SK-N-MC (cell line): ENCODE results near the gene PODXL2.

Experiments used
- DNase-seq: peaks from one replicate; pipeline ENCODE4 v3.0.0-alpha.2; 2011; ENCODE audit warnings: low read depth, low spot score
- H3K27ac ChIP-seq: fragments of 200-600 bp; sonication (generic); 2 replicates; pipeline ENCODE4 v1.5.1; 2016; ENCODE audit warnings: mixed run types
- H3K36me3 ChIP-seq: fragments of 200-600 bp; sonication (generic); 2 replicates; pipeline ENCODE4 v1.6.1; 2017; ENCODE audit warnings: antibody characterized with exemption, low read length, mixed read lengths; ENCODE audit not compliant: insufficient read depth
- H3K4me3 ChIP-seq: fragments of 200-600 bp; sonication (generic); 2 replicates; pipeline ENCODE4 v1.5.1; 2016
- H3K9ac ChIP-seq: fragments of 200-600 bp; sonication (generic); 2 replicates; pipeline ENCODE4 v1.8.0; 2017; ENCODE audit warnings: mixed run types, mixed read lengths; ENCODE audit not compliant: insufficient read length
- H3K9me3 ChIP-seq: fragments of 200-600 bp; sonication (generic); 2 replicates; pipeline ENCODE4 v1.6.1; 2017; ENCODE audit warnings: low read depth, mild to moderate bottlenecking, antibody characterized with exemption, low read length, moderate library complexity, mixed read lengths
- EZH2 ChIP-seq: fragments of 200-600 bp; sonication (generic); IDR thresholded peaks from one replicate; pipeline ENCODE4 v1.6.1; 2017; ENCODE audit warnings: antibody characterized with exemption
- FOXP2 ChIP-seq: optimal IDR thresholded peaks from 2 replicates; pipeline ENCODE3; 2011; ENCODE audit warnings: mild to moderate bottlenecking, moderate library complexity; ENCODE audit not compliant: insufficient read depth; ENCODE audit errors: extremely low read length, control extremely low read depth
- POLR2AphosphoS5 ChIP-seq: IDR thresholded peaks from 2 replicates; pipeline ENCODE4 v1.6.1; 2012; ENCODE audit warnings: mild to moderate bottlenecking, low read depth, low read length, borderline replicate concordance

PODXL2 gene

DNA sequence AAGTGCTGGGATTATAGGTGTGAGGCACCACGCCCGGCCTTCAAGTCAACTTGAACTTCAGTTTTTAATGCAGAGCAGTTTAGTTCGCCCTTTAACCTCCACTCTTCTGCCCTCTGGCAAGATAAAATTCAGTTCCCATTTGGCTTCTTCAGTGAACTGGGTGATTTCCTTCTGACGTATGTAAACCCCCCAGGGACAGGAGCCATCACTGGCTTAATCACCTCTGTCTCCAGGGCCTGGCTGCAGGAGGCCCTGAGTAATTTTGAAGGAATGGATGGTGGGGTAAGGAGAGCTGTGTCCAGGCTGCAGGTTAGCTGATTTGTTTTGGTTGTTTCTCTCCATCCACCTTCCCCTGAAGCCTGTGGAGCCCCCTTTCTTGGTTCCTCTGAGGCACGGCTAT lies 18.9 kb upstream of the PODXL2 start:
- no peak for DNase-seq
- H3K27ac ChIP-seq, result no peak overlapping the region
- peaks cover 98% of the 10 kb centered on the region for H3K36me3 ChIP-seq
- no peak overlapping the region for H3K4me3 ChIP-seq
- no peak overlapping the region for H3K9ac ChIP-seq
- TF ChIP-seq POLR2AphosphoS5, result no peak
- TF ChIP-seq FOXP2, result no peak
- TF ChIP-seq EZH2, result no peak
- no peaks in the 10 kb centered on the region for H3K9me3 ChIP-seq

DNA sequence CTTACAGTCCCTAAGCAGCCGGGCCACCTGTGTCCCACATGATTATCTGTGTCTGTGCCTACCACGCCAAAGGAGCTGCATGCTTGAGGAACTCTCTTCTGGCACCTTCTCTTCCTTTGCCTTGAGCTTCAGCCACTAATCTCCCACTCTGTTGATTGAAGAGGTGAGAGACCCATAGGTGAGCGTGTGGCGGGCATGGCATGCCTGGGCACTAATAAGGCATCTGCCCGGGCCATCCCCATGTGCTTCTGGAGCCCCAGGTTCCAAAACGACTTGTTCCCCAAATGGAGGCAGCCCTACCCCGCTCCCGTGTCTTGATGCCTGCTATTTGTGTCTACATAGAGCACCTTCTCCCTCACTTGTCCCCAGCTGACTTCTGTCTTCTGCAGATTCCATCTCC lies 17.7 kb upstream of the PODXL2 start:
- peaks cover 98% of the 10 kb centered on the region for H3K36me3 ChIP-seq

DNA sequence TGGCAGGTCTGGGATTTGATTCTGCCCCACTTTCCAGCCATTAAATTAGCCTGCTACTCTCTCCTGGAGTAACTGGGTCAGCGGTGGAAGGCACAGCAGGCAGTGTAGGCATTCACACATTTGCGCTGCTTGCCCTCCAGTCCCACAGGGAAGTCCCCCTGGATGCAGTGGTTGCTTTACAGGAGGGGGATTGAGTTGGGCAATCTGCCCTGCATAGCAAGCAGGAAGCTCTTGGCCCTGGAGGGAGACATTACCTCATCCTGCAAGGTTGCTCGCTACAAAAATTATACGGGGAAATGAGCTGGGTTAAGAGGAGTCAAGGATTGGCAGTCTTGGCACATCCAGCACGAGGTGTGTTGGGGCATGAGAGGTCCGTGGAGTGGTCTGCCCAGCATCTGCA lies 16.0 kb upstream of the PODXL2 start:
- TF ChIP-seq FOXP2, result no peak
- TF ChIP-seq POLR2AphosphoS5, result no peak
- TF ChIP-seq EZH2, result no peak
- H3K9ac ChIP-seq, result no peak overlapping the region
- H3K9me3 ChIP-seq, result no peaks in the 10 kb centered on the region
- H3K4me3 ChIP-seq, result no peak overlapping the region
- no peak overlapping the region for H3K27ac ChIP-seq
- no peak for DNase-seq
- peaks cover 98% of the 10 kb centered on the region for H3K36me3 ChIP-seq

More for the DNA sequence above, 17.7 kb upstream of the PODXL2 start:
- no peak overlapping the region for H3K4me3 ChIP-seq
- no peak for DNase-seq
- H3K9me3 ChIP-seq, result no peaks in the 10 kb centered on the region
- no peak overlapping the region for H3K9ac ChIP-seq
- TF ChIP-seq EZH2 (no peak), POLR2AphosphoS5 (no peak), FOXP2 (no peak)
- H3K27ac ChIP-seq, result no peak overlapping the region

DNA sequence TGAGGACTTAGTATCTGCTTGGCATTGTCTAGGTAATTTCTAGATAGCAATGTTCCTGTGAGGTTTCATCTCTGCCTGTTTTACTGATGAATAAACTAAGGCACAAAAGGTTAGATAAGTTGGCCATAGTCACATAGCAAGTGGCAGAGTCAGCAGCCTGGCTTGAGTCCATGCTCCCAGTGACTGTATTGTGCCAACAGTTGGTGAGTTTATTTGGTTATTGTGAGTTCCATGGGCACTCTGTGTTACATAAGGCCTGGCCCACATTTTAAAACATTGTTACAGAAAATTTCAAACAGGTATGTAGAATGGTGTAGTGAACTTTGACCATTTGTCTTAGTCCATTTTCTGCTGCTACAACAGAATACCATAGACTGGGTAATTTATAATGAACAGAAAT lies 15.6 kb upstream of the PODXL2 start:
- Histone ChIP-seq H3K36me3 (peaks cover 98% of the 10 kb centered on the region), H3K27ac (no peak overlapping the region)
- no peak for DNase-seq

DNA sequence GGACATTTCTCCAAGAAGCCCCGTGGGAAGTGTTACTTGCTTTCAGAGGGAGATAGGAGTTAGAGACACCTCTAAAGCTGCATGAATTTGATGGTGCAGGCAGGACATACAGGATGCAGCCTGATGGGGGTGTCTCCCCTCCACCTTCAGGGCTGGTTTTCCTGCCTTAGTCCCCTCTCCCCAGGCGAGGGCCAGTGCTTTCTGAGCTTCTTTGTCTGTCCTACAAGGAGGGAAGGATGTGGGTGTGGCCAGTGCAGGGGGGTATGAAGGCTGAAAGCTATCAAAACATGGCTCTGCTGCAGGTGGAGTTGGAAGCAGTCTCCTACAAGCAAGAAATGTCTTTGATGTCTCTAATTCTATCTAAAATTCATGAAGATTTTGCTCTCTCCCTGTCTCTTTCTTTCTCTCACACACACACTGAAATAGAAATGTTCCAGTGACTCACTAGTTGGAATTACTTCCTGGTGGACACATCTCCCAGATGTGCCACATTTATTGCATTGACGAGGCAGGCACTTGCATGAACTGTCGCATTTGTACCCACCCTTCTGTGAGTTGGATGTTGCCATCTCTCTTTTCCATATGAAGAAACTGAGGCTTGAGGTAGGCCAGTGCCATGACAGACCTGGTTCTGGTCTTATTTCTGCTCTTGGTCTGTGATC lies 13.9 kb upstream of the PODXL2 start:
- DNase-seq, result no peak
- Histone ChIP-seq H3K27ac (no peak overlapping the region), H3K9me3 (no peaks in the 10 kb centered on the region), H3K4me3 (no peak overlapping the region), H3K9ac (no peak overlapping the region), H3K36me3 (peaks cover 96% of the 10 kb centered on the region)
- no peak for TF ChIP-seq POLR2AphosphoS5
- no peak for TF ChIP-seq EZH2
- TF ChIP-seq FOXP2, result no peak

More for the DNA sequence above, 15.6 kb upstream of the PODXL2 start:
- TF ChIP-seq EZH2 (no peak), FOXP2 (no peak), POLR2AphosphoS5 (no peak)
- Histone ChIP-seq H3K9me3 (no peaks in the 10 kb centered on the region), H3K9ac (no peak overlapping the region), H3K4me3 (no peak overlapping the region)

DNA sequence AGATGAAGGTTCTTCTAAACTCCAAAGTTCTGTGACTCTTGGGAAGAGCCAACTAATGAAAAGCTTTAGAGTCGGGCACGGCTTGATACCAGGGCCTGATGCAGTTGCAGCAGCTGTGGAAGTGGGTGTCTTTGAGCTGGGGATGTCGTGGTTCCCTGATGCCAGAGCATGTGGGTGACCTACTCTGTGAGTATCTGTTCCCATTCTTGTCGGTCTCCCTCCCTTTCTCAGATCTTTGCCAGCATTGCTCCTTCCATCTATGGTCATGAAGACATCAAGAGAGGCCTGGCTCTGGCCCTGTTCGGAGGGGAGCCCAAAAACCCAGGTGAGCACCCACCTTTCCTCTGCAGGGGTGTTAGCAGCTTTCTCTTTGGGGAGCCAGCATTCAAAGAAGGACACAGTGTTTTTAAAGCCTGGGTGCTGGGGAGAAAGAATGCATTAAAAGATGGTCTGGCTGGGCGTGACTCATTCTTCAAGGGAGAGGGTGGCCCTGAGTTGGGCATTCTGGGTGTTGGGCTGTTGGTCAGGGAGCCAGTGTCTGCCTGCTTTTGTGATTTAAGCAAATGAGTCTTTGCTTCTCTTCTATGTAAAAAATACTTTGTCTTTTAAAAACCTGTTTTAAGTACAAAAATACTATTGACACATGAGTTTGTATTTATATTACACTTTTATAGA lies 13.2 kb upstream of the PODXL2 start:
- no peak for TF ChIP-seq EZH2
- TF ChIP-seq POLR2AphosphoS5, result no peak
- TF ChIP-seq FOXP2, result no peak
- Histone ChIP-seq H3K4me3 (no peak overlapping the region), H3K27ac (no peak overlapping the region), H3K9me3 (no peaks in the 10 kb centered on the region), H3K9ac (no peak overlapping the region), H3K36me3 (peaks cover 96% of the 10 kb centered on the region)
- DNase-seq, result no peak

DNA sequence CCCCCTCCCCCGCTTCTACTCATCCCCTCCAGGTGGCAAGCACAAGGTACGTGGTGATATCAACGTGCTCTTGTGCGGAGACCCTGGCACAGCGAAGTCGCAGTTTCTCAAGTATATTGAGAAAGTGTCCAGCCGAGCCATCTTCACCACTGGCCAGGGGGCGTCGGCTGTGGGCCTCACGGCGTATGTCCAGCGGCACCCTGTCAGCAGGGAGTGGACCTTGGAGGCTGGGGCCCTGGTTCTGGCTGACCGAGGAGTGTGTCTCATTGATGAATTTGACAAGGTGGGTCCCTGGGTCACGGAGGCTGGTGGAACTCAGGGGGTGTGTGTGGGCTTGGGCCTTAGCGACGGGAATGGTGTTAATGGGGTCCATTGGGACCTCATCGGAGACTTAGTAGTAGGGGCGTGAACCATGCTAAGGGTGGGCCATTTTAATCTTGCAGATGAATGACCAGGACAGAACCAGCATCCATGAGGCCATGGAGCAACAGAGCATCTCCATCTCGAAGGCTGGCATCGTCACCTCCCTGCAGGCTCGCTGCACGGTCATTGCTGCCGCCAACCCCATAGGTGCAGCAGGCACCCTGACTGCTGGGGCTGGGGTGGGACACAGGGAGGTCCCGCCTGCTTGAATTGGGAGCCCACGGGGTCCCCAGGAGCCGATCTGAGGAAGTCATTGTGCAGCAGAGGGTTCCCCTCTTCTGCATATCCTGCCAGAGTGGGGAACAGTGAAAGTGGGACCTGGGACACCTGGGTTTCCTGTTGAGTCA lies 12.0 kb upstream of the PODXL2 start:
- no peaks in the 10 kb centered on the region for H3K9me3 ChIP-seq
- TF ChIP-seq EZH2, result no peak
- TF ChIP-seq FOXP2, result no peak
- no peak for TF ChIP-seq POLR2AphosphoS5
- DNase-seq, result no peak
- H3K4me3 ChIP-seq, result no peak overlapping the region
- no peak overlapping the region for H3K9ac ChIP-seq
- no peak overlapping the region for H3K27ac ChIP-seq
- H3K36me3 ChIP-seq, result peaks cover 99% of the 10 kb centered on the region

DNA sequence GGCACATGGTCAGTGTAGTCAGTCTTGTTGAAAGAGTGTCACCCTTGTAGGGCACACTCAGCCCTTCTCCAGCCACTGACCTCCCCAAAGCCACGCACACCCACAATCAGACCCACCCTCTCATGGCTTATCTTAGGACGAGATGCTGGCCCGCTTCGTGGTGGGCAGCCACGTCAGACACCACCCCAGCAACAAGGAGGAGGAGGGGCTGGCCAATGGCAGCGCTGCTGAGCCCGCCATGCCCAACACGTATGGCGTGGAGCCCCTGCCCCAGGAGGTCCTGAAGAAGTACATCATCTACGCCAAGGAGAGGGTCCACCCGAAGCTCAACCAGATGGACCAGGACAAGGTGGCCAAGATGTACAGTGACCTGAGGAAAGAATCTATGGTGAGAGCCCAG lies 10.1 kb upstream of the PODXL2 start:
- H3K27ac ChIP-seq, result no peak overlapping the region
- no peak for TF ChIP-seq EZH2
- H3K9ac ChIP-seq, result no peak overlapping the region
- no peak for DNase-seq
- H3K9me3 ChIP-seq, result no peaks in the 10 kb centered on the region
- H3K4me3 ChIP-seq, result no peak overlapping the region
- H3K36me3 ChIP-seq, result peaks cover 88% of the 10 kb centered on the region
